HL-60 (cell line): Measurements from ENCODE around the gene SMG7.

ENCODE experiments used
- DNase-seq, 2 experiments: peaks; one replicate each; pipeline ENCODE4 v3.0.0-alpha.2; 2010 to 2020; ENCODE audit warnings: low read depth in 1 of 2, low spot score in 1 of 2
- H3K27ac ChIP-seq: fragments of 250-450 bp; sonication (Bioruptor Pico); replicated peaks from 2 replicates; pipeline ENCODE4 v1.5.1; 2020; ENCODE audit warnings: mild to moderate bottlenecking, moderate library complexity
- H3K27me3 ChIP-seq: fragments of 250-450 bp; sonication (Bioruptor Pico); 2 replicates; pipeline ENCODE4 v1.5.1; 2021; ENCODE audit warnings: mild to moderate bottlenecking, moderate library complexity; ENCODE audit not compliant: insufficient read depth, poor library complexity, severe bottlenecking
- H3K4me3 ChIP-seq: replicated peaks from 2 replicates; pipeline ENCODE4 v1.5.1; 2011; ENCODE audit warnings: mild to moderate bottlenecking, control low read depth, low read length; ENCODE audit not compliant: insufficient read depth
- CTCF ChIP-seq: IDR thresholded peaks from one replicate; pipeline ENCODE4 v1.5.1; 2011; ENCODE audit warnings: low read length, control low read depth, inconsistent platforms; ENCODE audit not compliant: insufficient read depth
- GABPA ChIP-seq: IDR thresholded peaks from 2 replicates; pipeline ENCODE4 v1.6.1; 2012; ENCODE audit warnings: low read depth
- POLR2AphosphoS5 ChIP-seq: IDR thresholded peaks from 2 replicates; pipeline ENCODE4 v1.6.1; 2012; ENCODE audit warnings: low read depth
- SPI1 ChIP-seq: IDR thresholded peaks from 2 replicates; pipeline ENCODE4 v1.6.1; 2012; ENCODE audit warnings: low read depth, mild to moderate bottlenecking, borderline replicate concordance
- TF ChIP-seq, protein P1 (sequence below): IDR thresholded peaks from 2 replicates; pipeline ENCODE4 v1.6.1; 2012; ENCODE audit warnings: low read depth; ENCODE audit not compliant: insufficient replicate concordance

The SMG7 gene

DNA sequence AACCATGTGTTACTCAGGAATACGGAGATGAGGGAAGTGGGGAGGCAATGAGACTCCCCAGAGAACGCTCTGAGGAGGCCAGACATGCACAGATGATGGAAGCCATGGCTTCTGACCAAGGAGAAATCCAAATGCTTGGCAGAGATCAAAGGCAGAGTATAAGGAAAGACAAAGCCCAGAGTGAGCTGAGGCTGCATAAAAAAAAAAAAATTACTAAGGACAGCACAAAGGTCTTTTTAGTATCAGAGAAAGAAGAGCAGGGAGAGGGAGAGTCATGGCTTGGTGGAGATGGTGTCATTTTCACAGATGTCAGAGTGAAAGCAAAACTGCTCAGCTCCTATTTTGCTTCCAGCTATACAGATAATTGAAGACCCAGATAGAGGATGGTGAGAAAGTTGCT, 126.1 kb downstream of the SMG7 start:
- no peak overlapping the region for H3K4me3 ChIP-seq
- no peak overlapping the region for H3K27ac ChIP-seq
- TF ChIP-seq CTCF (no peak), GABPA (no peak), POLR2AphosphoS5 (no peak), SPI1 (no peak)
- TF ChIP-seq, protein P1, sequence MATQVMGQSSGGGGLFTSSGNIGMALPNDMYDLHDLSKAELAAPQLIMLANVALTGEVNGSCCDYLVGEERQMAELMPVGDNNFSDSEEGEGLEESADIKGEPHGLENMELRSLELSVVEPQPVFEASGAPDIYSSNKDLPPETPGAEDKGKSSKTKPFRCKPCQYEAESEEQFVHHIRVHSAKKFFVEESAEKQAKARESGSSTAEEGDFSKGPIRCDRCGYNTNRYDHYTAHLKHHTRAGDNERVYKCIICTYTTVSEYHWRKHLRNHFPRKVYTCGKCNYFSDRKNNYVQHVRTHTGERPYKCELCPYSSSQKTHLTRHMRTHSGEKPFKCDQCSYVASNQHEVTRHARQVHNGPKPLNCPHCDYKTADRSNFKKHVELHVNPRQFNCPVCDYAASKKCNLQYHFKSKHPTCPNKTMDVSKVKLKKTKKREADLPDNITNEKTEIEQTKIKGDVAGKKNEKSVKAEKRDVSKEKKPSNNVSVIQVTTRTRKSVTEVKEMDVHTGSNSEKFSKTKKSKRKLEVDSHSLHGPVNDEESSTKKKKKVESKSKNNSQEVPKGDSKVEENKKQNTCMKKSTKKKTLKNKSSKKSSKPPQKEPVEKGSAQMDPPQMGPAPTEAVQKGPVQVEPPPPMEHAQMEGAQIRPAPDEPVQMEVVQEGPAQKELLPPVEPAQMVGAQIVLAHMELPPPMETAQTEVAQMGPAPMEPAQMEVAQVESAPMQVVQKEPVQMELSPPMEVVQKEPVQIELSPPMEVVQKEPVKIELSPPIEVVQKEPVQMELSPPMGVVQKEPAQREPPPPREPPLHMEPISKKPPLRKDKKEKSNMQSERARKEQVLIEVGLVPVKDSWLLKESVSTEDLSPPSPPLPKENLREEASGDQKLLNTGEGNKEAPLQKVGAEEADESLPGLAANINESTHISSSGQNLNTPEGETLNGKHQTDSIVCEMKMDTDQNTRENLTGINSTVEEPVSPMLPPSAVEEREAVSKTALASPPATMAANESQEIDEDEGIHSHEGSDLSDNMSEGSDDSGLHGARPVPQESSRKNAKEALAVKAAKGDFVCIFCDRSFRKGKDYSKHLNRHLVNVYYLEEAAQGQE: no peak
- DNase-seq: no peak
- no peaks in the 10 kb centered on the region for H3K27me3 ChIP-seq

GRCh38 chr1:183600136-183600535, 127.8 kb downstream of the SMG7 start:
- TF ChIP-seq SPI1 (0 out of 2 replicates have a peak, but pooled peaks have one; percentile 14), CTCF (no peak)
- peak; percentile 81 to 89 for DNase-seq
- Histone ChIP-seq H3K27me3 (no peaks in the 10 kb centered on the region), H3K27ac (peak overlapping the region; percentile 70), H3K4me3 (no peak overlapping the region)

- no peak overlapping the region for H3K4me3 ChIP-seq
- no peak for DNase-seq
- H3K27ac ChIP-seq: peak overlapping the region; percentile 70
- no peaks in the 10 kb centered on the region for H3K27me3 ChIP-seq
- TF ChIP-seq POLR2AphosphoS5 (no peak), CTCF (no peak), SPI1 (no peak), GABPA (no peak)
- TF ChIP-seq, protein P1: no peak
These were observed 128.3 kb downstream of the SMG7 start for GRCh38 chr1:183600634-183601033.

- TF ChIP-seq SPI1 (no peak), GABPA (no peak), POLR2AphosphoS5 (no peak), CTCF (no peak)
- TF ChIP-seq, protein P1: no peak
- Histone ChIP-seq H3K27ac (no peak overlapping the region), H3K27me3 (no peaks in the 10 kb centered on the region), H3K4me3 (no peak overlapping the region)
- no peak for DNase-seq
These were observed 130.2 kb downstream of the SMG7 start for GRCh38 chr1:183602510-183602909.
